PC-3 (cell line): ENCODE data around the gene ARSG. TPM values are rescaled to one million over a fixed set of nuclear protein-coding genes. Genes with fewer than 3 reads are reported as not detected.

Experiments used
- ATAC-seq: fragments of 200-7000 bp; cut with Tn5 transposase; 2 replicates; pipeline ENCODE4 v1.9.1; 2020; ENCODE audit warnings: mild to moderate bottlenecking, moderate library complexity
- BruUV-seq: library from RNA; stranded (reverse); fragments of 400-500 nt; replicated peaks from 2 replicates; lab custom pipeline; 2021; lab: Mats Ljungman, UMichigan
- CTCF ChIA-PET: fragments of 300-600 bp; sonication (Branson Sonifier 250); formaldehyde crosslinking; loops from one replicate; lab custom pipeline; 2022; ENCODE audit warnings: antibody characterized with exemption; lab: Charles Lee
- POLR2A ChIA-PET: fragments of 300-600 bp; sonication (Branson Sonifier 250); formaldehyde crosslinking; loops from one replicate; lab custom pipeline; 2022; ENCODE audit warnings: antibody characterized with exemption; ENCODE audit not compliant: unreplicated experiment; lab: Charles Lee
- DNase-seq: peaks from one replicate; pipeline ENCODE4 v3.0.0-alpha.2; 2015
- H2AFZ ChIP-seq: fragments of 300-600 bp; sonication (generic); 2 replicates; pipeline ENCODE4 v1.6.0; 2016; ENCODE audit warnings: antibody characterized with exemption, low read length
- H3F3A ChIP-seq: fragments of 300-600 bp; sonication (generic); one replicate; pipeline ENCODE4 v1.6.0; 2017; ENCODE audit warnings: antibody characterized with exemption, low read length, control low read depth, mild to moderate bottlenecking; ENCODE audit not compliant: unreplicated experiment
- H3K27ac ChIP-seq: fragments of 300-600 bp; sonication (generic); 2 replicates; pipeline ENCODE4 v1.5.1; 2016; ENCODE audit warnings: mild to moderate bottlenecking, low read length
- H3K27me3 ChIP-seq: fragments of 300-600 bp; sonication (generic); 2 replicates; pipeline ENCODE4 v1.6.1; 2016; ENCODE audit warnings: low read length, mixed read lengths
- H3K36me3 ChIP-seq: fragments of 300-600 bp; sonication (generic); 2 replicates; pipeline ENCODE4 v1.6.1; 2016; ENCODE audit warnings: low read depth, mixed run types, low read length, mixed read lengths
- H3K4me1 ChIP-seq: fragments of 300-600 bp; sonication (generic); 2 replicates; pipeline ENCODE4 v1.5.1; 2016; ENCODE audit warnings: low read length; ENCODE audit not compliant: insufficient read depth
- H3K4me2 ChIP-seq: fragments of 300-600 bp; sonication (generic); 2 replicates; pipeline ENCODE4 v1.6.0; 2016; ENCODE audit warnings: low read length
- H3K4me3 ChIP-seq: fragments of 300-600 bp; sonication (generic); 2 replicates; pipeline ENCODE4 v1.5.1; 2016; ENCODE audit warnings: mild to moderate bottlenecking, low read length, mixed read lengths
- H3K79me2 ChIP-seq: fragments of 300-600 bp; sonication (generic); 2 replicates; pipeline ENCODE4 v1.6.1; 2017; ENCODE audit warnings: low read length, mixed read lengths
- H3K9ac ChIP-seq: fragments of 300-600 bp; sonication (generic); 2 replicates; pipeline ENCODE4 v1.6.0; 2016; ENCODE audit warnings: mild to moderate bottlenecking, low read length
- H3K9me2 ChIP-seq: fragments of 300-600 bp; sonication (generic); replicated peaks from 2 replicates; pipeline ENCODE4 v1.6.1; 2016; ENCODE audit warnings: mixed run types, low read length, mixed read lengths
- H3K9me3 ChIP-seq: fragments of 300-600 bp; sonication (generic); 2 replicates; pipeline ENCODE4 v1.6.1; 2016; ENCODE audit warnings: low read length, mixed read lengths
- H4K20me1 ChIP-seq: fragments of 300-600 bp; sonication (generic); 2 replicates; pipeline ENCODE4 v1.6.1; 2016; ENCODE audit warnings: low read length, mixed read lengths
- CTCF ChIP-seq: fragments of 300-600 bp; sonication (generic); conservative IDR thresholded peaks from 2 replicates; pipeline ENCODE4 v1.5.1; 2017; ENCODE audit warnings: antibody characterized with exemption, low read depth, mild to moderate bottlenecking, low read length
- EZH2 ChIP-seq: fragments of 300-600 bp; sonication (generic); IDR thresholded peaks from one replicate; pipeline ENCODE4 v1.6.1; 2017; ENCODE audit warnings: antibody characterized with exemption, mild to moderate bottlenecking, low read length; ENCODE audit not compliant: unreplicated experiment
- EZH2phosphoT487 ChIP-seq: fragments of 300-600 bp; sonication (generic); IDR thresholded peaks from 2 replicates; pipeline ENCODE4 v1.6.1; 2018; ENCODE audit warnings: mild to moderate bottlenecking, antibody characterized with exemption, low read length, borderline replicate concordance
- intact Hi-C: fragments of 100-400 bp; cut with micrococcal nuclease; formaldehyde crosslinking; loops from 2 replicates; pipeline ENCODE4 v1.9.0; 2023
- total RNA-seq: library from RNA; depleted of rRNA; stranded (reverse); fragments of >200 nt; gene quantifications from 2 replicates; pipeline ENCODE4 v1.2.3, GENCODE V29; 2014

Gene ARSG
- total RNA-seq, 1 experiment from 2014 or later = 2.1 TPM

DNA sequence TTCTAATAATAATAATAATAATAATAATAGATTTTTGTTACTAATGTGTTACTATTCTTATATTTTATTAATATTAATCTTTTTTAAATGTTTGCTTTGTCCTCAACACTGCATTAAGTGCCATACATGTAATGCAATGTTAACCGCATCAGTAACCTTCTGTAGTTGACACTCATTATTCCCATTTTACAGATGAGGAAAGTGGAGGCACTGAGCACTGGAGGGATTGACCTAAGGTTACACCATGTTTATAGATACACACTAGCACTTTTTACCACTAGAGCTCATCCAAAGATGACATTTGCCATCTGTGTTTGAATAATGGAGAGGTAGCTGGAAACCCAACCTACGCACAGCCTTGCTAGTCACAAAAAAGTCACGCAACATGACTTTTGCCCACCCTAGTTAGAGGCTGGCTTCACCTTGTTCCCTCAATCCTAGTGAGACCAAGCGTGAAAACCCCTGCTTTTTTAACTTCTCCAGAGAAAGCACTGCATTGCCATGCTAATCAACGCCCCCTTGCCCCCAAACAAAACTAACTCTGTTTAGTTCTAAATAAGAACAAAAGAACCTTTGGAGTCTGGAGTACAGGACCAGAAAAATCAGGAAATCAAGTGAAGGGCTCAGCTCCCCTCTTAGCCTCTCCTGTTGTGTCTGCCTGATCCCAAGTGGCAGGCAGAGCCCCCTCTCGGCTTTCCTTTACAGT lies 2.3 kb downstream of the ARSG start:
- H3F3A ChIP-seq = no peaks in the 10 kb centered on the region
- no TSS peak for BruUV-seq
- H3K4me1 ChIP-seq = peaks cover 29% of the 10 kb centered on the region
- ATAC-seq (no peak), DNase-seq (no peak)
- H3K4me2 ChIP-seq = no peak overlapping the region
- no peak overlapping the region for H3K27ac ChIP-seq
- no peak overlapping the region for H3K9ac ChIP-seq
- POLR2A ChIA-PET = no interaction called here
- H3K36me3 ChIP-seq = no peaks in the 10 kb centered on the region
- H3K79me2 ChIP-seq = no peaks in the 10 kb centered on the region
- H3K9me3 ChIP-seq = no peaks in the 10 kb centered on the region
- H4K20me1 ChIP-seq = no peaks in the 10 kb centered on the region
- no peak overlapping the region for H3K4me3 ChIP-seq
- intact Hi-C loops = no loop called here
- no peaks in the 10 kb centered on the region for H3K9me2 ChIP-seq
- 0 out of 2 replicates have a peak, but pooled peaks cover 3% of the 10 kb centered on the region for H3K27me3 ChIP-seq
- H2AFZ ChIP-seq = no peak overlapping the region
- no peak for TF ChIP-seq EZH2
- no peak for TF ChIP-seq CTCF
- no peak for TF ChIP-seq EZH2phosphoT487
- CTCF ChIA-PET = no interaction called here

- H3K4me2 ChIP-seq = no peak overlapping the region
- CTCF ChIA-PET = no interaction called here
Observed at GRCh38 chr17:68294196-68294555, 2.9 kb downstream of the ARSG start.

More at GRCh38 chr17:68294196-68294555, 2.9 kb downstream of the ARSG start:
- BruUV-seq = no TSS peak
- Histone ChIP-seq H3F3A (no peaks in the 10 kb centered on the region), H3K9me2 (no peaks in the 10 kb centered on the region), H3K36me3 (no peaks in the 10 kb centered on the region), H3K9me3 (no peaks in the 10 kb centered on the region), H3K79me2 (no peaks in the 10 kb centered on the region), H3K4me1 (peaks cover 25% of the 10 kb centered on the region), H3K27ac (no peak overlapping the region), H3K4me3 (no peak overlapping the region), H3K9ac (no peak overlapping the region), H2AFZ (no peak overlapping the region), H3K27me3 (0 out of 2 replicates have a peak, but pooled peaks cover 3% of the 10 kb centered on the region), H4K20me1 (no peaks in the 10 kb centered on the region)
- TF ChIP-seq EZH2phosphoT487 = no peak
- no peak for TF ChIP-seq EZH2
- TF ChIP-seq CTCF = no peak
- DNase-seq (no peak), ATAC-seq (no peak)
- POLR2A ChIA-PET = no interaction called here
- intact Hi-C loops = no loop called here
